HPDE6-E6E7 (cell line): ENCODE results near the gene CMSS1.

Source experiments
- DNase-seq: peaks from one replicate; pipeline ENCODE4 v3.0.0; 2011; ENCODE audit warnings: missing footprints; ENCODE audit errors: extremely low spot score

CMSS1 gene

GRCh38 chr3:100105501-100105900, 287.8 kb downstream of the CMSS1 start:
- DNase-seq: no peak

- no peak for DNase-seq
Observed at GRCh38 chr3:100106094-100106493, 288.4 kb downstream of the CMSS1 start.

GRCh38 chr3:100106531-100107141, 289.0 kb downstream of the CMSS1 start:
- DNase-seq: no peak

- DNase-seq: no peak
Observed at GRCh38 chr3:100107221-100107814, 289.7 kb downstream of the CMSS1 start.

- DNase-seq: no peak
Observed at GRCh38 chr3:100108464-100109079, 290.9 kb downstream of the CMSS1 start.

- DNase-seq: no peak
Observed at GRCh38 chr3:100110162-100110561, 292.5 kb downstream of the CMSS1 start.

- DNase-seq: no peak
Observed at GRCh38 chr3:100111728-100112127, 294.1 kb downstream of the CMSS1 start.

GRCh38 chr3:100113723-100114412, 296.2 kb downstream of the CMSS1 start:
- no peak for DNase-seq

- DNase-seq: no peak
Observed at GRCh38 chr3:100114413-100115030, 296.9 kb downstream of the CMSS1 start, which contains the start of gene FILIP1L. Gene FILIP1L, minus strand, starts transcription at chr3:100114501.

- no peak for DNase-seq
Observed at GRCh38 chr3:100117093-100117492, 299.4 kb downstream of the CMSS1 start.

- DNase-seq: no peak
Observed at GRCh38 chr3:100120012-100120411, 302.4 kb downstream of the CMSS1 start.

- DNase-seq: no peak
Observed at GRCh38 chr3:100120693-100121092, 303.0 kb downstream of the CMSS1 start.

GRCh38 chr3:100122321-100122720, 304.7 kb downstream of the CMSS1 start:
- DNase-seq: no peak

- no peak for DNase-seq
Observed at GRCh38 chr3:100123112-100123511, 305.4 kb downstream of the CMSS1 start.

GRCh38 chr3:100124201-100124761, 306.6 kb downstream of the CMSS1 start:
- no peak for DNase-seq

- no peak for DNase-seq
Observed at GRCh38 chr3:100125161-100125938, 307.7 kb downstream of the CMSS1 start.

- no peak for DNase-seq
Observed at GRCh38 chr3:100127792-100128191, 310.1 kb downstream of the CMSS1 start.

- no peak for DNase-seq
Observed at GRCh38 chr3:100128565-100128964, 310.9 kb downstream of the CMSS1 start.

GRCh38 chr3:100129941-100130340, 312.3 kb downstream of the CMSS1 start:
- DNase-seq: no peak

GRCh38 chr3:100131241-100131640, 313.6 kb downstream of the CMSS1 start:
- no peak for DNase-seq

GRCh38 chr3:100136921-100137320, 319.3 kb downstream of the CMSS1 start:
- no peak for DNase-seq
